Mammary epithelial cell (primary cell): ENCODE results near the gene NSMCE1.

ENCODE experiments used
- CTCF ChIP-seq, 2 donors: IDR thresholded peaks in 1 of 2; conservative IDR thresholded peaks in 1 of 2; 2 replicates each; pipeline ENCODE4 v1.5.1; 2011 to 2012; ENCODE audit warnings: inconsistent platforms in 2 of 2, low read length in 2 of 2, mild to moderate bottlenecking in 2 of 2, control low read depth in 1 of 2, low read depth in 1 of 2; ENCODE audit not compliant: insufficient read depth in 1 of 2; ENCODE audit errors: extremely low read depth in 1 of 2
- EZH2 ChIP-seq: IDR thresholded peaks from 2 replicates; pipeline ENCODE4 v1.6.1; 2012; ENCODE audit warnings: low read length, inconsistent platforms, borderline replicate concordance

GRCh38 chr16:27208081-27208680 lies 60.4 kb downstream of the NSMCE1 start:
- TF ChIP-seq CTCF (conservative IDR thresholded peaks at IDR 0.05 in 1 of 2, IDR thresholded peaks at IDR 0.05 in 1 of 2; ENCODE audit: extremely low read depth in 1 of 2, insufficient read depth in 1 of 2, low read depth in 1 of 2, low read length in 2 of 2) (no peak), EZH2 (no peak)
